ENCODE results near the gene MAP3K20. TPM values are rescaled to one million over a fixed set of nuclear protein-coding genes. Genes with fewer than 3 reads are reported as not detected.

MAP3K20 gene
- total RNA-seq (2021) (14.2 to 15.2 TPM (median 14.5 TPM) in 3 replicates), Bru-seq, nascent RNA (percentile 62 among the genes with signal in this experiment)
- long read RNA-seq, experiment 1, full-length matches to known transcripts: 26 of 53 reads
- long read RNA-seq, experiment 1, partial matches to known transcripts: 15 of 53 reads
- long read RNA-seq, experiment 1, other reads (novel, unspliced or antisense): 12 of 53 reads
- long read RNA-seq, experiment 2, full-length matches to known transcripts: 3 of 20 reads
- long read RNA-seq, experiment 2, partial matches to known transcripts: 1 of 20 reads
- long read RNA-seq, experiment 2, other reads (novel, unspliced or antisense): 16 of 20 reads
- long read RNA-seq, experiment 3, full-length matches to known transcripts: 1 of 5 reads
- long read RNA-seq, experiment 3, partial matches to known transcripts: 0 of 5 reads
- long read RNA-seq, experiment 3, other reads (novel, unspliced or antisense): 4 of 5 reads

DNA sequence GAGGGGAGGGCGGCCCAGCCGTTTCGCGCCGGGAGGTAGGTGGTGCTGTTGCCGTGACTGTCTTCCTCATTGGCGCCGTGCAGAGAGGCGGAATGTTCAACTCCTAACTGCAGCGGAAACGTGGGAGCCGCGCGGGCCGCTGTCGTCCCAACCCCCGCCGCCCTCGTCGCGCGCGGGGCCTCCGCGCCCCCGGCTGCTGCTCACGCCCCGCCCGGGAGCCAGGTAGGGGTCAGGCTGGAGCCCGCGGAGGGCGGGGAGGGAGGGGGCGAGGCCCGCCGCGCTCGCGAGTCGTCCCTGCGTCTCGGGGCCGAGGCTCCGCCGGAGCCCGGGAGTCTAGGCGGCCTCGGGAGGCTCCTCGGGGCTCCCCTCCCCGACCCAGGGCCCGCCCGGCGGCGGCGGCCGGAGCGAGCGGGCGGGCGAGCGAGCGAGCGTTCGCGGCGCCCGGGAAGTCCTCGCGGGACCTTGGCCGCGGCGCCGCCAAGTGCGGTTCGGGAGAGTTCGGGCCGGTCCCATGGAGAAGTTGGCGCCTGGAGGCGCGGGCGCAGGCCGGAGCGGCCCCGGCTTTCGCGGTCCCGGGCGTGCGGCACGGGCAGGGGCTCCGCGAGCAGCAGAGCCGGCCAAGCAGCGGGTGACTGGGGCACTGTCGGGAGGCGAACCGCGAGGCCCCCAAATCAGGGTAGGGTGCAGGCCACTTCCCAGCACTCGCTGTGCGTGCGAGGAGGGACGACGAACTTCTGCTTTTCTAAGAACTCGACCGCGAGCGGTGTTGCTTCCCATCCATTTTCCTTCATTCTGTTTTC lies at the start of gene MAP3K20:
Gene MAP3K20 (plus strand): TSS at position 66 of the 800 bp plus-strand sequence. CDS start 15,186 bp downstream, outside the sequence.
- Mint-ChIP-seq H3K27ac (no peak within 1 kb of the TSS; the same call in 1 of the 2 replicates), H3K9me3 (peaks cover 7% of the 10 kb centered on the region), H3K4me3 (peak within 1 kb of the TSS; percentile 83), H3K36me3 (no peaks in the 10 kb centered on the region), H3K27me3 (ENCODE audit: low read depth) (peaks cover 6% of the 10 kb centered on the region), H3K4me1 (peaks cover 16% of the 10 kb centered on the region)
- ChIA-PET POLR2A (no interaction called here), CTCF (interaction anchor here (0.6 to 1.4 kb wide), 3 partner anchors 48 to 126 kb away, joined by 3 to 4 read pairs (median 3); no protein-coding TSS in a partner anchor)
- TF ChIP-seq, protein P1, sequence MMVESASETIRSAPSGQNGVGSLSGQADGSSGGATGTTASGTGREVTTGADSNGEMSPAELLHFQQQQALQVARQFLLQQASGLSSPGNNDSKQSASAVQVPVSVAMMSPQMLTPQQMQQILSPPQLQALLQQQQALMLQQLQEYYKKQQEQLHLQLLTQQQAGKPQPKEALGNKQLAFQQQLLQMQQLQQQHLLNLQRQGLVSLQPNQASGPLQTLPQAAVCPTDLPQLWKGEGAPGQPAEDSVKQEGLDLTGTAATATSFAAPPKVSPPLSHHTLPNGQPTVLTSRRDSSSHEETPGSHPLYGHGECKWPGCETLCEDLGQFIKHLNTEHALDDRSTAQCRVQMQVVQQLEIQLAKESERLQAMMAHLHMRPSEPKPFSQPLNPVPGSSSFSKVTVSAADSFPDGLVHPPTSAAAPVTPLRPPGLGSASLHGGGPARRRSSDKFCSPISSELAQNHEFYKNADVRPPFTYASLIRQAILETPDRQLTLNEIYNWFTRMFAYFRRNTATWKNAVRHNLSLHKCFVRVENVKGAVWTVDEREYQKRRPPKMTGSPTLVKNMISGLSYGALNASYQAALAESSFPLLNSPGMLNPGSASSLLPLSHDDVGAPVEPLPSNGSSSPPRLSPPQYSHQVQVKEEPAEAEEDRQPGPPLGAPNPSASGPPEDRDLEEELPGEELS (CRISPR knock-in tag; IDR thresholded peaks at IDR 0.05): peak; percentile 67; the same call in 1 of the 2 replicates
- TF ChIP-seq FOXK1 (CRISPR knock-in tag; IDR thresholded peaks at IDR 0.05) (0 out of 2 replicates have a peak, but pooled peaks have one; percentile 4), CREB1 (CRISPR knock-in tag; IDR thresholded peaks at IDR 0.05) (no peak), FOXP1 (CRISPR knock-in tag; IDR thresholded peaks at IDR 0.05; ENCODE audit: borderline replicate concordance) (peak; percentile 7; the same call in 1 of the 2 replicates), GABPB1 (CRISPR knock-in tag; IDR thresholded peaks at IDR 0.05) (peak; percentile 41; the same call in 1 of the 2 replicates), MYBL2 (CRISPR knock-in tag; IDR thresholded peaks at IDR 0.05) (0 out of 2 replicates have a peak, but pooled peaks have one; percentile 19), EMX1 (CRISPR knock-in tag; IDR thresholded peaks at IDR 0.05) (no peak), ESRRA (CRISPR knock-in tag; IDR thresholded peaks at IDR 0.05; ENCODE audit: borderline replicate concordance) (0 out of 2 replicates have a peak, but pooled peaks have one; percentile 16)
- TF ChIP-seq, protein P2, sequence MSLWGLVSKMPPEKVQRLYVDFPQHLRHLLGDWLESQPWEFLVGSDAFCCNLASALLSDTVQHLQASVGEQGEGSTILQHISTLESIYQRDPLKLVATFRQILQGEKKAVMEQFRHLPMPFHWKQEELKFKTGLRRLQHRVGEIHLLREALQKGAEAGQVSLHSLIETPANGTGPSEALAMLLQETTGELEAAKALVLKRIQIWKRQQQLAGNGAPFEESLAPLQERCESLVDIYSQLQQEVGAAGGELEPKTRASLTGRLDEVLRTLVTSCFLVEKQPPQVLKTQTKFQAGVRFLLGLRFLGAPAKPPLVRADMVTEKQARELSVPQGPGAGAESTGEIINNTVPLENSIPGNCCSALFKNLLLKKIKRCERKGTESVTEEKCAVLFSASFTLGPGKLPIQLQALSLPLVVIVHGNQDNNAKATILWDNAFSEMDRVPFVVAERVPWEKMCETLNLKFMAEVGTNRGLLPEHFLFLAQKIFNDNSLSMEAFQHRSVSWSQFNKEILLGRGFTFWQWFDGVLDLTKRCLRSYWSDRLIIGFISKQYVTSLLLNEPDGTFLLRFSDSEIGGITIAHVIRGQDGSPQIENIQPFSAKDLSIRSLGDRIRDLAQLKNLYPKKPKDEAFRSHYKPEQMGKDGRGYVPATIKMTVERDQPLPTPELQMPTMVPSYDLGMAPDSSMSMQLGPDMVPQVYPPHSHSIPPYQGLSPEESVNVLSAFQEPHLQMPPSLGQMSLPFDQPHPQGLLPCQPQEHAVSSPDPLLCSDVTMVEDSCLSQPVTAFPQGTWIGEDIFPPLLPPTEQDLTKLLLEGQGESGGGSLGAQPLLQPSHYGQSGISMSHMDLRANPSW (CRISPR knock-in tag; conservative IDR thresholded peaks at IDR 0.05; ENCODE audit: low read depth): no peak
- TF ChIP-seq, protein P3, sequence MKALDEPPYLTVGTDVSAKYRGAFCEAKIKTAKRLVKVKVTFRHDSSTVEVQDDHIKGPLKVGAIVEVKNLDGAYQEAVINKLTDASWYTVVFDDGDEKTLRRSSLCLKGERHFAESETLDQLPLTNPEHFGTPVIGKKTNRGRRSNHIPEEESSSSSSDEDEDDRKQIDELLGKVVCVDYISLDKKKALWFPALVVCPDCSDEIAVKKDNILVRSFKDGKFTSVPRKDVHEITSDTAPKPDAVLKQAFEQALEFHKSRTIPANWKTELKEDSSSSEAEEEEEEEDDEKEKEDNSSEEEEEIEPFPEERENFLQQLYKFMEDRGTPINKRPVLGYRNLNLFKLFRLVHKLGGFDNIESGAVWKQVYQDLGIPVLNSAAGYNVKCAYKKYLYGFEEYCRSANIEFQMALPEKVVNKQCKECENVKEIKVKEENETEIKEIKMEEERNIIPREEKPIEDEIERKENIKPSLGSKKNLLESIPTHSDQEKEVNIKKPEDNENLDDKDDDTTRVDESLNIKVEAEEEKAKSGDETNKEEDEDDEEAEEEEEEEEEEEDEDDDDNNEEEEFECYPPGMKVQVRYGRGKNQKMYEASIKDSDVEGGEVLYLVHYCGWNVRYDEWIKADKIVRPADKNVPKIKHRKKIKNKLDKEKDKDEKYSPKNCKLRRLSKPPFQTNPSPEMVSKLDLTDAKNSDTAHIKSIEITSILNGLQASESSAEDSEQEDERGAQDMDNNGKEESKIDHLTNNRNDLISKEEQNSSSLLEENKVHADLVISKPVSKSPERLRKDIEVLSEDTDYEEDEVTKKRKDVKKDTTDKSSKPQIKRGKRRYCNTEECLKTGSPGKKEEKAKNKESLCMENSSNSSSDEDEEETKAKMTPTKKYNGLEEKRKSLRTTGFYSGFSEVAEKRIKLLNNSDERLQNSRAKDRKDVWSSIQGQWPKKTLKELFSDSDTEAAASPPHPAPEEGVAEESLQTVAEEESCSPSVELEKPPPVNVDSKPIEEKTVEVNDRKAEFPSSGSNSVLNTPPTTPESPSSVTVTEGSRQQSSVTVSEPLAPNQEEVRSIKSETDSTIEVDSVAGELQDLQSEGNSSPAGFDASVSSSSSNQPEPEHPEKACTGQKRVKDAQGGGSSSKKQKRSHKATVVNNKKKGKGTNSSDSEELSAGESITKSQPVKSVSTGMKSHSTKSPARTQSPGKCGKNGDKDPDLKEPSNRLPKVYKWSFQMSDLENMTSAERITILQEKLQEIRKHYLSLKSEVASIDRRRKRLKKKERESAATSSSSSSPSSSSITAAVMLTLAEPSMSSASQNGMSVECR (CRISPR knock-in tag; IDR thresholded peaks at IDR 0.05; ENCODE audit: borderline replicate concordance): 0 out of 2 replicates have a peak, but pooled peaks have one; percentile 40
- TF ChIP-seq, protein P4, sequence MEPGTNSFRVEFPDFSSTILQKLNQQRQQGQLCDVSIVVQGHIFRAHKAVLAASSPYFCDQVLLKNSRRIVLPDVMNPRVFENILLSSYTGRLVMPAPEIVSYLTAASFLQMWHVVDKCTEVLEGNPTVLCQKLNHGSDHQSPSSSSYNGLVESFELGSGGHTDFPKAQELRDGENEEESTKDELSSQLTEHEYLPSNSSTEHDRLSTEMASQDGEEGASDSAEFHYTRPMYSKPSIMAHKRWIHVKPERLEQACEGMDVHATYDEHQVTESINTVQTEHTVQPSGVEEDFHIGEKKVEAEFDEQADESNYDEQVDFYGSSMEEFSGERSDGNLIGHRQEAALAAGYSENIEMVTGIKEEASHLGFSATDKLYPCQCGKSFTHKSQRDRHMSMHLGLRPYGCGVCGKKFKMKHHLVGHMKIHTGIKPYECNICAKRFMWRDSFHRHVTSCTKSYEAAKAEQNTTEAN (CRISPR knock-in tag; IDR thresholded peaks at IDR 0.05): 0 out of 2 replicates have a peak, but pooled peaks have one; percentile 28
- TF ChIP-seq, protein P5, sequence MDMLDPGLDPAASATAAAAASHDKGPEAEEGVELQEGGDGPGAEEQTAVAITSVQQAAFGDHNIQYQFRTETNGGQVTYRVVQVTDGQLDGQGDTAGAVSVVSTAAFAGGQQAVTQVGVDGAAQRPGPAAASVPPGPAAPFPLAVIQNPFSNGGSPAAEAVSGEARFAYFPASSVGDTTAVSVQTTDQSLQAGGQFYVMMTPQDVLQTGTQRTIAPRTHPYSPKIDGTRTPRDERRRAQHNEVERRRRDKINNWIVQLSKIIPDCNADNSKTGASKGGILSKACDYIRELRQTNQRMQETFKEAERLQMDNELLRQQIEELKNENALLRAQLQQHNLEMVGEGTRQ (CRISPR knock-in tag; IDR thresholded peaks at IDR 0.05): no peak
- TF ChIP-seq, protein P6, sequence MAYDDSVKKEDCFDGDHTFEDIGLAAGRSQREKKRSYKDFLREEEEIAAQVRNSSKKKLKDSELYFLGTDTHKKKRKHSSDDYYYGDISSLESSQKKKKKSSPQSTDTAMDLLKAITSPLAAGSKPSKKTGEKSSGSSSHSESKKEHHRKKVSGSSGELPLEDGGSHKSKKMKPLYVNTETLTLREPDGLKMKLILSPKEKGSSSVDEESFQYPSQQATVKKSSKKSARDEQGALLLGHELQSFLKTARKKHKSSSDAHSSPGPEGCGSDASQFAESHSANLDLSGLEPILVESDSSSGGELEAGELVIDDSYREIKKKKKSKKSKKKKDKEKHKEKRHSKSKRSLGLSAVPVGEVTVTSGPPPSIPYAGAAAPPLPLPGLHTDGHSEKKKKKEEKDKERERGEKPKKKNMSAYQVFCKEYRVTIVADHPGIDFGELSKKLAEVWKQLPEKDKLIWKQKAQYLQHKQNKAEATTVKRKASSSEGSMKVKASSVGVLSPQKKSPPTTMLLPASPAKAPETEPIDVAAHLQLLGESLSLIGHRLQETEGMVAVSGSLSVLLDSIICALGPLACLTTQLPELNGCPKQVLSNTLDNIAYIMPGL (CRISPR knock-in tag; IDR thresholded peaks at IDR 0.05): no peak; the same call in 1 of the 2 replicates
- ATAC-seq: peak; percentile 77
- DNase-seq (ENCODE audit: low spot score): peak; percentile 62

Measured in WTC11 (cell line).